Colon (tissue), 2 donors: Measurements from ENCODE around the gene ZNF18.
"Not testable (repeated sequence)": the region's sequence is repeated elsewhere in the genome, so short reads cannot be mapped to it uniquely, and the experiment has no call there.

Source experiments
- FAIRE-seq: peaks from 2 replicates; lab custom pipeline; 2012; peaks lifted over from hg19 to GRCh38; lab: Jason Lieb, UNC
- donor health status: control.
- donor health status: control.

ZNF18 gene

GRCh38 chr17:11981862-11982261 lies 15.4 kb downstream of the ZNF18 start:
- FAIRE-seq, result no peak

- no peak for FAIRE-seq
Measured at GRCh38 chr17:11980813-11981212, 16.5 kb downstream of the ZNF18 start.

GRCh38 chr17:11979795-11980194 lies 17.5 kb downstream of the ZNF18 start:
- FAIRE-seq, result no peak

GRCh38 chr17:11972741-11973140 lies 24.5 kb downstream of the ZNF18 start:
- FAIRE-seq, result not testable (repeated sequence)

- FAIRE-seq, result no peak
Measured at GRCh38 chr17:11969565-11969964, 27.7 kb downstream of the ZNF18 start.

- FAIRE-seq, result no peak
Measured at GRCh38 chr17:11954936-11955335, 42.3 kb downstream of the ZNF18 start.

- no peak for FAIRE-seq
Measured at GRCh38 chr17:11953924-11954323, 43.4 kb downstream of the ZNF18 start.

GRCh38 chr17:11952610-11953009 lies 44.7 kb downstream of the ZNF18 start:
- no peak for FAIRE-seq

GRCh38 chr17:11950771-11951519 lies 46.3 kb downstream of the ZNF18 start:
- no peak for FAIRE-seq

GRCh38 chr17:11949571-11949970 lies 47.7 kb downstream of the ZNF18 start:
- FAIRE-seq, result not testable (repeated sequence)

GRCh38 chr17:11948789-11949188 lies 48.5 kb downstream of the ZNF18 start:
- FAIRE-seq, result no peak

GRCh38 chr17:11944587-11944986 lies 52.7 kb downstream of the ZNF18 start:
- FAIRE-seq, result no peak

GRCh38 chr17:11943759-11944347 lies 53.4 kb downstream of the ZNF18 start:
- FAIRE-seq, result no peak

- not testable (repeated sequence) for FAIRE-seq
Measured at GRCh38 chr17:11943086-11943485, 54.2 kb downstream of the ZNF18 start.

- FAIRE-seq, result no peak
Measured at GRCh38 chr17:11940904-11941303, 56.4 kb downstream of the ZNF18 start.

GRCh38 chr17:11935734-11936406 lies 61.4 kb downstream of the ZNF18 start:
- no peak for FAIRE-seq

GRCh38 chr17:11932337-11932898 lies 64.9 kb downstream of the ZNF18 start:
- FAIRE-seq, result no peak

- no peak for FAIRE-seq
Measured at GRCh38 chr17:11928436-11928835, 68.8 kb downstream of the ZNF18 start.
